GM23248 (cell line): ENCODE data around the gene LRRC45.

ENCODE experiments used
- EZH2 ChIP-seq: fragments of 200-600 bp; sonication (generic); IDR thresholded peaks from 2 replicates; pipeline ENCODE4 v1.6.1; 2018; ENCODE audit warnings: antibody characterized with exemption, mild to moderate bottlenecking; ENCODE audit not compliant: insufficient read depth, poor library complexity, severe bottlenecking
- EZH2phosphoT487 ChIP-seq: fragments of 200-600 bp; sonication (generic); IDR thresholded peaks from 2 replicates; pipeline ENCODE4 v1.6.1; 2018; ENCODE audit warnings: antibody characterized with exemption, moderate library complexity, mild to moderate bottlenecking, low read depth; ENCODE audit not compliant: insufficient read depth

- TF ChIP-seq EZH2 = no peak
- TF ChIP-seq EZH2phosphoT487 = no peak
These were observed 13.6 kb downstream of the LRRC45 start for GRCh38 chr17:82036634-82037091.
